ENCODE measurements around the gene INPP4A.

The INPP4A gene

GRCh38 chr2:98416383-98417159 lies 28.1 kb upstream of the INPP4A start:
- no peaks in the 10 kb centered on the region for H3K27me3 ChIP-seq (replicated peaks)
- H3K4me3 ChIP-seq (ENCODE audit: low read depth, low read length) = no peak overlapping the region
- H3K27ac ChIP-seq = no peak overlapping the region
- no peak for TF ChIP-seq CTCF (IDR thresholded peaks at IDR 0.05; ENCODE audit: low read depth, low read length, missing control alignments)
- no peaks in the 10 kb centered on the region for H3K36me3 ChIP-seq (replicated peaks)
- in situ Hi-C loops (cut with HindIII; ENCODE audit: low pct_ligation_motif_present, low sequenced_read_pairs) = no loop called here
- DNase-seq = no peak

GRCh38 chr2:98419544-98419943 lies 25.1 kb upstream of the INPP4A start:
- TF ChIP-seq CTCF (IDR thresholded peaks at IDR 0.05; ENCODE audit: low read depth, low read length, missing control alignments) = no peak
- no peak for DNase-seq
- H3K27ac ChIP-seq = no peak overlapping the region
- H3K36me3 ChIP-seq (replicated peaks) = no peaks in the 10 kb centered on the region
- H3K4me3 ChIP-seq (ENCODE audit: low read depth, low read length) = no peak overlapping the region
- in situ Hi-C loops (cut with HindIII; ENCODE audit: low pct_ligation_motif_present, low sequenced_read_pairs) = no loop called here
- H3K27me3 ChIP-seq (replicated peaks) = no peaks in the 10 kb centered on the region

- no peaks in the 10 kb centered on the region for H3K36me3 ChIP-seq (replicated peaks)
- DNase-seq = no peak
- H3K4me3 ChIP-seq (ENCODE audit: low read depth, low read length) = no peak overlapping the region
- no peak for TF ChIP-seq CTCF (IDR thresholded peaks at IDR 0.05; ENCODE audit: low read depth, low read length, missing control alignments)
- H3K27ac ChIP-seq = no peak overlapping the region
- in situ Hi-C loops (cut with HindIII; ENCODE audit: low pct_ligation_motif_present, low sequenced_read_pairs) = no loop called here
- H3K27me3 ChIP-seq (replicated peaks) = no peaks in the 10 kb centered on the region
These were observed 24.5 kb upstream of the INPP4A start for GRCh38 chr2:98419977-98420725.

- in situ Hi-C loops (cut with HindIII; ENCODE audit: low pct_ligation_motif_present, low sequenced_read_pairs) = no loop called here
- Histone ChIP-seq H3K27ac (no peak overlapping the region), H3K4me3 (ENCODE audit: low read depth, low read length) (no peak overlapping the region), H3K27me3 (replicated peaks) (no peaks in the 10 kb centered on the region), H3K36me3 (replicated peaks) (no peaks in the 10 kb centered on the region)
- TF ChIP-seq CTCF (IDR thresholded peaks at IDR 0.05; ENCODE audit: low read depth, low read length, missing control alignments) = no peak
- DNase-seq = no peak
These were observed 22.2 kb upstream of the INPP4A start for GRCh38 chr2:98422449-98422848.

DNA sequence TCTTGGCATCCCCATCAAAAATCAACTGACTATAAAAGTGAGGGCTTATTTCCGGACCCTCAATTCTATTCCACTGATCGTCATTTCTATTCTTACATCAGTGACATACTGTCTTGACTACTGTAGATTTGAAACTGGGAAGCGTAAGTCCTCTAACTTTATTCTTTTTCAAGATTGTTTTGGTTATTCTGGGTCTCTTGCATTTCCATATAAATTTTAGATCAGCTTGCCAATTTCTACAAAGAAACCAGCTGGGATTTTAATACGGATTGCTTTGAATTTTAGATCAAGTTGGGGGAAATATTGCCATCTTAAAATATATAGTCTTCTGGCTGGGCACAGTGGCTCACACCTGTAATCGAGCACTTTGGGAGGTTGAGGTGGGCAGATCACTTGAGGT lies 17.9 kb upstream of the INPP4A start:
- H3K4me3 ChIP-seq (ENCODE audit: low read depth, low read length) = no peak overlapping the region
- TF ChIP-seq CTCF (IDR thresholded peaks at IDR 0.05; ENCODE audit: low read depth, low read length, missing control alignments) = no peak
- H3K36me3 ChIP-seq (replicated peaks) = no peaks in the 10 kb centered on the region
- H3K27me3 ChIP-seq (replicated peaks) = no peaks in the 10 kb centered on the region
- no peak for DNase-seq
- in situ Hi-C loops (cut with HindIII; ENCODE audit: low pct_ligation_motif_present, low sequenced_read_pairs) = no loop called here
- no peak overlapping the region for H3K27ac ChIP-seq
